GM21825 (cell line): ENCODE data around the gene KMT2E.

ENCODE experiments used
- ATAC-seq: cut with Tn5 transposase; IDR thresholded peaks from one replicate; pipeline ENCODE4 v1.9.1; 2021; ENCODE audit warnings: mild to moderate bottlenecking, moderate library complexity; ENCODE audit not compliant: unreplicated experiment

Gene KMT2E

DNA sequence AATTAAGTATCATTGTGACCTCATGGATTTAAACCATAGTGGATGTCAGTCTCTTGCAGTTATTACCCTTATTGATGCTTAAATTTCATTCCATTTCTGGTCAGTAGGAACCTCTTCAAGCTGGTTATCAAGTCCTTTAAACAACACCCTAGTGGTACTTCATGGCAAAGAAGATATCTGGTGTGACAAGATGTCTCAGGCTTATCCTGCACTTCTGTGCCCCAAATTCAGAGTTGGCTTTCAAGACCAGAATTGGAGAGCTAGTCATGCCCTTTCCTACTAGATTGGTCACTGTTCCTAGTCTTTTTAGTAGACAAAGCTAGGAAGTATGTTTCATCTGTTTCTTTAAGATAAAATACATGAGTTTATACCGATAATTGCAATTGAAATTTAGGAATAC is 54.9 kb downstream of the KMT2E start:
- no peak for ATAC-seq

DNA sequence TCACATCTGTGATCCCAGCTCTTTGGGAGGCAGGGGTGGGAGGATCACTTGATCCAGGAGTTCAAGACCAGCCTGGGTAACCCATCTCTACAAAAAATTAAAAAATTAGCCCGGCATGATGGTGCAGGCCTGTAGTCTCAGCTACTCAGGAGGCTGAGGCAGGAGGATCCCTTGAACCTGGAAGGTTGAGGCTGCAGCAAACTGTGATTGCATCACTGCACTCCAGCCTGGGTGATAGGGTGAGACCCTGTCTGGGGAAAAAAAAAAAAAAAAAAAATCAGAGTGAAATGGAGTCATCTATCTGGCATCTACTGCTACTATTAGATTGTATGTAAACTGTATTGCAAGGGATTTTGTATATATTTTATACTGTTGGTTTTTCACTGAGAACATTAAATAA is 59.1 kb downstream of the KMT2E start:
- no peak for ATAC-seq

DNA sequence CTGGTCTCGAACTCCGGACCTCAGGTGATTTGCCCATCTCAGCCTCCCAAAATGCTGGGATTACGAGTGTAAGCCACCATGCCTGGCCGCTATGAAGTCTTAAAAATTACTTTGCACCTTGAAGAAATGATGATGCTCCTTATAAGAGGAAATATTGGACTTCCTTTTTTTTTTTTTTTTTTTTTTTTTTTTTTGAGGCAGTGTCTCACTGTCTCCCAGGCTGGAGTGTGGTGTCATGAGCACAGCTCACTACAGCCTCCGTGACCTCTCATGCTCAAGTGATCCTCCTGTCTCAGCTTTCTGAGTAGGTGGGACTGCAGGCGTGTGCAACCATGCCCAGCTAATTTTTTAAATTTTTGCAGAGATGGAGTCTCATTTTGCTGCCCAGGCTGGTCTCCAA is 65.3 kb downstream of the KMT2E start:
- ATAC-seq = no peak

DNA sequence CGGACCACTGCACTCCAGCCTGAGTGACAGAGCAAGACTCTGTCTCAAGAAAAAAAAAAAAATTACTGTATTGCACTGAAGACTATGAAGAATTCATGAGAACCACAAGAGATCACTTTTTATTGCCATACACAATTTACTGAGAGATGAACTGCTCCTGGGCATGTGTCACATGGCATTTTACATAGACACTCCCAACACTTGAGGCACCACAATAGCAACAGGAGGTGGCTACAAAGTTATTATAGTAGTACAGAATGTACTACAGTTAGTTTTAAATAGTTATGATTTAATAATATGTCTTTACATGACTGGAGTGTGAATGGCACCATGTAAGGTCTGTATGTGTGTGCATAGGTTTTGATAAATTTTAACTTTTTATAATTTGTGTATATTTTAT is 70.6 kb downstream of the KMT2E start:
- no peak for ATAC-seq

GRCh38 chr7:105086850-105087249 is 72.8 kb downstream of the KMT2E start:
- ATAC-seq = no peak

DNA sequence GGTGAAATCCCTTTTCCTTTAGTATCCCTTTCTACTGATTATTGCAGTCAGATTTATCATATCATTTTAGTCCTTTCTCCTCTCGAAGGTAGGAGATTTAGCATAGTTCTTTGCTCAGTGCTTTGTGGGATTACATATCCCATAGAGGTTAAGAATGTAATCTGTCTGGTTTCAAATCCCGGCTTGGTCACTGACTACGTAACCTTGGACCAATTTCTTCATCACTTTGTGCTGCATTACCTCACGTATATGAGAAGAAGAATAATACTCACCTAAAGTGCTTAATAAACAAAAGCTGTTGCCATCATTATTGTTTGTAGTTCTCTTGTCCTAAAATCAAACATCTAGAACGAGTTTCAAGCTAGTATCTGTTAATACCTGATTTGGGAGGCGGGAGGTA is 74.0 kb downstream of the KMT2E start:
- no peak for ATAC-seq

DNA sequence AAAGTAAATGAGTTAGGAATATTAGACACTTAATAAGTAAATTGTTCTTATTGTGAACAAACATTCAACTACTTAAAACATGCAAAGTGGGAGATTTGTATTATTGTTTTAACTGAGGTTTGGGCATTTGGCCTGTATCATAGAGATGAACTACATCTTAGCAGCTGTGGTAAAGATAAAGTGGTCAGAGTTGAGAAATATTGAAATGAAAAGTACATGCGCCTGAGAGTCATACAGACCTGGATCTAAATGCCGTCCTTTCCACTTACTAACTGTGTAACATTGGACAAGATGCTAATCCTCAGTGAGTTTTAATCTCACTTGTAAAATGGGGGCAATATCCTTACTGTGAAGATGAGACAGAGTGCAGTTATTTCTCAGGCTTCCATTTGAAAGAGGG is 74.5 kb downstream of the KMT2E start:
- no peak for ATAC-seq

- no peak for ATAC-seq
Observed at GRCh38 chr7:105094966-105095365, 81.0 kb downstream of the KMT2E start.

GRCh38 chr7:105096306-105096705 is 82.3 kb downstream of the KMT2E start:
- no peak for ATAC-seq

DNA sequence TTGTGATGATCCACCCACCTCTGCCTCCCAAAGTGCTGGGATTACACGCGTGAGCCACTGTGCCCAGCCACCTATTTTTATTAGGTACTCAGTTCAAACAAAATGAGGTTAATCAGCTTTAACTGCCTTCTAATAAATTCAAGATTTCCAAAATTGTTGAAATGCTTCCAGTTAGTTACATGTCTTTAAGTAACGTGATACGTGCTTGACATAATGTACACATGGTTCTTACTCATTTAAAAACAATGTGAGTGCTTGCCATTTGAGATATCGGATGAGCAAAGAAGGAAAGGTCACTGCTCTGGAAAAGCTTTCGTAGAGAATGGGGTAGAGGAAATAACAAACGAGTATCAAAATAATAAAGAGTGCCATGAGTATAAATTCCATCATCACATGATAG is 83.6 kb downstream of the KMT2E start:
- ATAC-seq = no peak

DNA sequence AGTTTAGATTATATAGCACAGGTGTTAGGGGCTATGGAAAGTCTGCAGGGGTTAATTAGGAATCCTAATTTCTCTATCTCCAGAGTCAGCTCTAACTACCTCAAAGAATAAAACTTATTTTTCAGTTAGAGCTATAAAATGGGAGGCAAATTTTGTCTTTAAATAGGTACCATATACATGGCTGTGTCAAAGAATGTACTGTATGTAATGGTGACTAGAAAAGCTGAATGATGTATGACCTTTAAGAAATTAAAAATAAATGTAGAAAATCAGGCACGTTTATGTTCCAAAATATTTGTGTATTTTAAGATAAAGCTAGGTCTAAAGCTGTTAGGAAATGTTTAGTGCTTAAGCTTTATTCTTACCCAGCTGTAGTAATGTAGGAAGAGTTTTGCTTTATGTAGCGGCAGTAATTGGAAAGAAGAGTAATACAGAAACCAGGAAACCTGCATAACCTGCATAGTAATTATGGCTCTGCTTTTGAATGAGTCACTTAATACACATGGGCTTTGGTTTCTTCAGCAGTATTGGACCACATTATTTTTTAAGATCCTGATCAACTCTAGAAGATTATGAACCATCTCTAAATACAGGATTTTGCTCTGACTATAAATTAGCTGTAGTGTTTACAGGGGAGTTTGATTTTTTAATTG is 85.0 kb downstream of the KMT2E start:
- ATAC-seq = peak; percentile 59

GRCh38 chr7:105101864-105102263 is 87.9 kb downstream of the KMT2E start:
- ATAC-seq = peak; percentile 46

GRCh38 chr7:105102557-105103352 is 88.8 kb downstream of the KMT2E start:
- ATAC-seq = no peak

- no peak for ATAC-seq
Observed at GRCh38 chr7:105105579-105105978, 91.6 kb downstream of the KMT2E start.

DNA sequence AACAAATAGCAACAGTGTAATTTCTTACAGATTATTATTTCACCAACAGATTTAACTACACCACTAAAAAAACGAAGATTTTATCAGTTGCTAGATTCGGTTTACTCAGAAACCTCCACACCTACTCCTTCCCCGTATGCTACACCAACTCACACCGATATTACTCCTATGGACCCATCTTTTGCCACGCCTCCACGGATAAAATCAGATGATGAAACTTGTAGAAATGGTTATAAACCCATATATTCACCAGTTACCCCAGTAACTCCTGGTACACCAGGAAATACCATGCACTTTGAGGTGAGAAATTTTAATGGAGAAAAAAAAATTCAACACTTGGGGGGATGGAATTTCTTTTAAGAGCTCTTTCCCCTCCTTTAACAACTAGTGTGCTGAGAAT is 92.5 kb downstream of the KMT2E start:
- no peak for ATAC-seq

DNA sequence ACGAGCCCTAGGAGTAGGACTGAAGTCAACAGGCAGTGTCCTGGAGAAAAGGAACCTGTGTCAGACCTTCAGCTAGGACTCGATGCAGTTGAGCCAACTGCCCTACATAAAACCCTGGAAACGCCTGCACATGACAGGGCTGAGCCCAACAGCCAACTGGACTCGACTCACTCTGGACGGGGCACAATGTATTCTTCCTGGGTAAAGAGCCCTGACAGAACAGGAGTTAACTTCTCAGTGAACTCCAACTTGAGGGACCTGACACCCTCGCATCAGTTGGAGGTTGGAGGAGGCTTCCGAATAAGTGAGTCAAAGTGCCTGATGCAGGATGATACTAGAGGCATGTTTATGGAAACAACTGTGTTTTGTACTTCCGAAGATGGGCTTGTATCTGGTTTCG is 93.5 kb downstream of the KMT2E start:
- ATAC-seq = no peak

- ATAC-seq = no peak
Observed at GRCh38 chr7:105112440-105113418, 98.7 kb downstream of the KMT2E start.

DNA sequence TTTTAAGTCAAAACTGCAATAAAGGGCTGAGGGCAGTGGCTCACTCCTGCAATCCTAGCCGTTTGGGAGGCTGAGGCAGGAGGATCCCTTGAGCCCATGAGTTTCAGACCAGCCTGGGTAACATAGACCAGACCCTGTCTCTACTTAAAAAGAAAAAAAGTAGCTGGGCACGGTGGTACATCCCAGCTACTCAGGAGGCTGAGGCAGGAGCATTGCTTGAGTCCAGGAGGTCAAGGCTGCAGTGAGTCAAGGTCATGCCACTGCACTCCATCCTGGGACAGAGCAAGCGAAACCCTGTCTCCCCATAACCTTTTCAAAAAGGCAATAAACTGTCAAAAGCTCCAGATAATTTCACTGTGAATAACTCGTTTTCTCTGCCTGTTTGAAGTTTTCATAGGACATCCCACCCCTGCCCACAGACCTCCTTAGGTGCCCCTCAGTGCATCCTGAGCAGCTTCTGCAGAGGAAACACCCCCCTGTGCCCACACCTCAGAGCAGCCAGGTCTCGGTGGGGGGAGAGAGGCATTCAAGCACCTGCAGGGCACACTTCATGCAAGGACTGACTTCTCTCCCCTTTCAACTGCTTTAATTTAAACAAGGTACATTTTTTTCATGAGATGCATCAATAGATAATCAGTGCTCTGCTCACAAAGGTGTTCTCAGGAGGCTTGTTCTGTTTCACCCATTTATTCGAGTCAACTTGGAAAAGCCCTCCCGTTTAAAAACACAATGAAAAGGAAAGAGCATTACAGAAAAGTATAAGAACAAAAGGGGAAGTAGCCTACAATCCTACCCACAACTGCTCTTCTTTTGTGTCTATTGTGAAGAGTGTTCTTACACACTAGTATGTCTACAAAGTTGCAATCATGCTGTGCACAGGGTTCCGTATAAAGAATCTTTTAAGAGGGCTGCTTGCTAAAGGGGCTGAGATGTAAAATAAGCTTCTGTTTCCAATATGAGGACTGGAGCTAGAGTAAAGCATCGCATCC is 104.9 kb downstream of the KMT2E start:
- ATAC-seq = no peak

- ATAC-seq = no peak
Observed at GRCh38 chr7:105122619-105123018, 108.6 kb downstream of the KMT2E start.

GRCh38 chr7:105125745-105126144 is 111.7 kb downstream of the KMT2E start:
- no peak for ATAC-seq
